ENCODE data around the gene PDCD2L.
"Not testable (repeated sequence)": the region's sequence is repeated elsewhere in the genome, so short reads cannot be mapped to it uniquely, and the experiment has no call there.

The PDCD2L gene

DNA sequence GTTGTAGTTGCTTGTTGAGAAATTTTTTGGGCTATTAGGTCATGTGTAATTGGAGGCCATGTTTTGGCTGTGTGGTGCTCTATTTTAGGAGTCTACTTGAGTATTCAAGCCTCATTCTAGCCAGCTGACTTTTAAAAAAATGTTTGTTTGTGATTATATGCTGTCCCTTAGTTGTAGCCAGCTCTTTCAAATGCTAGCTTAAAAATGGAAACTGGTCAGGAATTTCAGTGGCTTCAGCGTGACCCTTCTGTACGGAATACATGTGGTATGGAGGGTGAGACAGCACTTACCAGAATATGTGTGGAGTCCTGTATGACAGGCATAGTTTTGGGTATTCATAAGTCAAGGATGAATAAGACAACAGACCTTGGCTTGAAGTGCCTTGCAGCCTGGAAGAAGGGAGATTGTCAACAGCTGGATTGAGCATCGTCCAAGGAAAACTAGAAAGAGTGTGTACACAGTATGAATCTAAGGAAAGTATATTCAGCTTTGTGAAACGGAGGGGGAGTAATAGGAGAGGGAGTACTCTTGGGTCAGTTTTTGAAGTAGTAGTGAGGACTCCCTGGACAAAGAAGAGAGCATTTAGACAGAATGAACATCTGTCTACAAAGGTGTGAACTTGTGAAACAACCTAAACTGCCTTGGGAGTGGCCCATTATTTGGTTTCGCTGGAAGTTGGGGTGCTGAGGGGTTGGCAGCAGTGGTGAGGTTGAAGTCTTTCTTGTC is 57.3 kb downstream of the PDCD2L start:
- H3K27me3 ChIP-seq (replicated peaks in 2 of 5; ENCODE audit: control insufficient read depth in 4 of 5, insufficient read depth in 5 of 5, low read length in 4 of 5) = no peaks in the 10 kb centered on the region
- ChIA-PET CTCF (no interaction called here), POLR2A (no interaction called here)
- H3K9me3 ChIP-seq (ENCODE audit: control extremely low read depth in 1 of 5, control insufficient read depth in 4 of 5, insufficient read depth in 2 of 5, low read depth in 1 of 5, low read length in 4 of 5) = no peaks in the 10 kb centered on the region
- peaks cover 40 to 85% (median 66%) of the 10 kb centered on the region in 4 experiments for H3K36me3 ChIP-seq (ENCODE audit: control insufficient read depth in 4 of 4, insufficient read depth in 4 of 4, low read length in 3 of 4)
- WGBS (ENCODE audit: insufficient coverage) = 100% methylated on average over 4 of the region's 5 CpGs
- no peak for DNase-seq
- H3K4me1 ChIP-seq (ENCODE audit: control extremely low read depth in 1 of 4, control insufficient read depth in 4 of 4, insufficient read depth in 4 of 4, low read length in 3 of 4) = no peaks in the 10 kb centered on the region
- H3K4me3 ChIP-seq (ENCODE audit: control insufficient read depth in 1 of 7, extremely low read depth in 1 of 7, insufficient read depth in 4 of 7, low read depth in 2 of 7, low read length in 6 of 7) = no peak overlapping the region
- no peak overlapping the region for H3K27ac ChIP-seq (ENCODE audit: insufficient read depth in 1 of 2, low read depth in 1 of 2, low read length in 2 of 2, poor library complexity in 1 of 2, severe bottlenecking in 2 of 2)

DNA sequence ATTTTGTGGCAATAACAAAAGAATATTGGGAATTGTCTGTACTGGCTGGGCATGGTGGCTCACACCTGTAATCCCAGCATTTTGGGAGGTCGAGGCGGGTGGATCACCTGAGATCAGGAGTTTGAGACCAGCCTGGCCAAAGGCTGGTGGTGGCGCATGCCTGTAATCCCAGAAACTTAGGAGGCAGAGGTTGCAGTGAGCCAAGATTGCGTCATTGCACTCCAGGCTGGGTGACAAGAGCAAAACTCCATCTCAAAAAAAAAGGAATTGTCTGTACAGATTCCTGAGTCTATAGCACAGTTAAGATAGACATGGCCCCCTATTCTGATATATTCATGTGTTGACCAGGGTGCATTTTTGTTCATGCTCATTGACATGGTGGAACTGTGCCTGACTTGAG is 60.6 kb downstream of the PDCD2L start:
- peaks cover 33 to 93% (median 76%) of the 10 kb centered on the region in 4 experiments for H3K36me3 ChIP-seq (ENCODE audit: control insufficient read depth in 4 of 4, insufficient read depth in 4 of 4, low read length in 3 of 4)
- WGBS (ENCODE audit: insufficient coverage) = 100% methylated on average over 4 of the region's 4 CpGs
- CTCF ChIA-PET = interaction anchor here (0.9 kb wide), 1 partner anchor 17 kb away, joined by 3 read pairs; the partner anchor contains the start of gene WTIP

DNA sequence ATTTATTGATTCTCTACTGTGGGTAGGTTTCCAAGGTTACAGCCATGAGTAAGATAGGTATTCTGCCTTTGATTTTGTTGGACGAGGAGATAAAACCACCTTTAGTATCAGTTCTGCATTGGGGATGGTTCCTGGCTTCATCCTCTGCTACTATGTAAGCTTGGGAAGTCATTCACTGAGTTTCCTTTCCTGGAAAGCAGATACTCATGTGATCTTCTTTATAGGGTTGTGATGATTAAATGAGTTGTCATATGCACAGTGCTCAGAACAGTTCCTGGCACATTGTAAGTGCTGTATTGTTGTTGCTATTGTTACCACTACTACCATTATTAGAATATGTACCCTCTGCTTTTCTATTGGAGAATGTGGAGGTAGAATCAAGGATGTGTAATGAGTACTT is 64.2 kb downstream of the PDCD2L start:
- H3K36me3 ChIP-seq (ENCODE audit: control insufficient read depth in 4 of 4, insufficient read depth in 4 of 4, low read length in 3 of 4) = peaks cover 29 to 87% (median 63%) of the 10 kb centered on the region in 4 experiments
- CTCF ChIA-PET = no interaction called here
- H3K4me3 ChIP-seq (ENCODE audit: control insufficient read depth in 1 of 7, extremely low read depth in 1 of 7, insufficient read depth in 4 of 7, low read depth in 2 of 7, low read length in 6 of 7) = no peak overlapping the region
- H3K27ac ChIP-seq (ENCODE audit: insufficient read depth in 1 of 2, low read depth in 1 of 2, low read length in 2 of 2, poor library complexity in 1 of 2, severe bottlenecking in 2 of 2) = no peak overlapping the region
- no peak for DNase-seq
- no peaks in the 10 kb centered on the region for H3K9me3 ChIP-seq (ENCODE audit: control extremely low read depth in 1 of 5, control insufficient read depth in 4 of 5, insufficient read depth in 2 of 5, low read depth in 1 of 5, low read length in 4 of 5)
- no peaks in the 10 kb centered on the region for H3K27me3 ChIP-seq (replicated peaks in 2 of 5; ENCODE audit: control insufficient read depth in 4 of 5, insufficient read depth in 5 of 5, low read length in 4 of 5)
- no CpG with 5 or more reads among the region's 1 CpG for WGBS (ENCODE audit: insufficient coverage)
- POLR2A ChIA-PET = no interaction called here
- no peaks in the 10 kb centered on the region for H3K4me1 ChIP-seq (ENCODE audit: control extremely low read depth in 1 of 4, control insufficient read depth in 4 of 4, insufficient read depth in 4 of 4, low read length in 3 of 4)

More for the DNA sequence above, 60.6 kb downstream of the PDCD2L start:
- H3K4me1 ChIP-seq (ENCODE audit: control extremely low read depth in 1 of 4, control insufficient read depth in 4 of 4, insufficient read depth in 4 of 4, low read length in 3 of 4); DNase-seq; H3K9me3 ChIP-seq (ENCODE audit: control extremely low read depth in 1 of 5, control insufficient read depth in 4 of 5, insufficient read depth in 2 of 5, low read depth in 1 of 5, low read length in 4 of 5); H3K27me3 ChIP-seq (replicated peaks in 2 of 5; ENCODE audit: control insufficient read depth in 4 of 5, insufficient read depth in 5 of 5, low read length in 4 of 5); POLR2A ChIA-PET; H3K4me3 ChIP-seq (ENCODE audit: control insufficient read depth in 1 of 7, extremely low read depth in 1 of 7, insufficient read depth in 4 of 7, low read depth in 2 of 7, low read length in 6 of 7); H3K27ac ChIP-seq (ENCODE audit: insufficient read depth in 1 of 2, low read depth in 1 of 2, low read length in 2 of 2, poor library complexity in 1 of 2, severe bottlenecking in 2 of 2): not testable (repeated sequence)

DNA sequence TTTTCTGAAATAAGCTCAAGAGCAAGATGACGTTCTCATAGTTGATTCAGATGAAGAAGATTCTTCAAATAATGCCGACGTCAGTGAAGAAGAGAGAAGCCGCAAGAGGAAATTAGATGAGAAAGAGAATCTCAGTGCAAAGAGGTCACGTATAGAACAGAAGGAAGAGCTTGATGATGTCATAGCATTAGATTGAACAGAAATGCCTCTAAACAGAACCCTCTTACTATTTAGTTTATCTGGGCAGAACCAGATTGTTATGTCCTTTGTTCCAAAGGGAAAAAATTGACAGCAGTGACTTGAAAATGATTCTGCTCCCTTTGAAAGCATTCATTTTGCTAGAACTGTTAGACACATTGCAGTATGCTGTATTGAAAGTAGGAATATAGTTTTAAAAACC is 64.8 kb downstream of the PDCD2L start:
- CTCF ChIA-PET; H3K9me3 ChIP-seq (ENCODE audit: control extremely low read depth in 1 of 5, control insufficient read depth in 4 of 5, insufficient read depth in 2 of 5, low read depth in 1 of 5, low read length in 4 of 5); H3K4me3 ChIP-seq (ENCODE audit: control insufficient read depth in 1 of 7, extremely low read depth in 1 of 7, insufficient read depth in 4 of 7, low read depth in 2 of 7, low read length in 6 of 7); DNase-seq; H3K4me1 ChIP-seq (ENCODE audit: control extremely low read depth in 1 of 4, control insufficient read depth in 4 of 4, insufficient read depth in 4 of 4, low read length in 3 of 4); POLR2A ChIA-PET; H3K27me3 ChIP-seq (replicated peaks in 2 of 5; ENCODE audit: control insufficient read depth in 4 of 5, insufficient read depth in 5 of 5, low read length in 4 of 5); H3K27ac ChIP-seq (ENCODE audit: insufficient read depth in 1 of 2, low read depth in 1 of 2, low read length in 2 of 2, poor library complexity in 1 of 2, severe bottlenecking in 2 of 2): not testable (repeated sequence)
- WGBS (ENCODE audit: insufficient coverage) = no CpG with 5 or more reads among the region's 5 CpGs
- peaks cover 27 to 82% (median 61%) of the 10 kb centered on the region in 4 experiments for H3K36me3 ChIP-seq (ENCODE audit: control insufficient read depth in 4 of 4, insufficient read depth in 4 of 4, low read length in 3 of 4)

DNA sequence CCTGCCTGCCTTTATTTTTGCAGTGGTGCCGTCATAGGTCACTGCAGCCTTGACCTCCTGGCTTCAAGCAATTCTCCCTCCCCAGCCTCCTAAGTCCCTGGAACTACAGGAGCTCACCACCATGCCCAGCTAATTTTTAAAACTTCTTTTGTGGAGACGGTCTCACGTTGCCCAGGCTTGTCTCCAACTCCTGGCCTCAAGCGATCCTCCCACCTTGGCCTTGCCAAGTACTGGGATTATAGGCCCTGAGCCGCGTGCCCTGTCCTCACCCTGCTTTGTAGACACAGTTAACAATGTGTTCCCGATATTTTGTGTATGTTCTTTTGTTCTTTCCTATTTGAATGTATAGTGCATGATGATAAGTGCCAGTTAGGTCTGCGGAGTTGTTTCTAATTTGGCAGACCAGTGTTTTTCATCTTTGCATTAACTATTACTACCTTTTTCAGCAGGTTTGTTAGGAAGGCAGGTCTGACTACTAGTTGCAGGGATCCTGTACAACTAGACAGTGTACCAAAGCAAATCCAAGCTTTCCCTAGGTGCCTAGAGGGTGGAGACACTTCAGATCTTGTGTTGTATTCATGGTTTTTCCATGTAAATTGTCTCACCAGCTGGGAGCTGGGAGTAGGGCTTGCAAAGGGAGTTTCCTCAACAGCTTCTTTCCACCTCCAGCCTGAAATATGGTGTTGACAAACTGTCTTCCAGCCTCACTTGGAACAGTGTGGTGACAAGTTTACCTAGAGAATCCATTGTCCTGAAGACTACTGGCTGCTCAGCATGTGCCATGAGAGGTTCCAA is 67.9 kb downstream of the PDCD2L start:
- ChIA-PET CTCF (interaction anchor here (0.8 to 1.0 kb wide), 2 partner anchors 15 to 112 kb away, joined by 4 read pairs; no protein-coding TSS in a partner anchor), POLR2A (no interaction called here)
- no peak for DNase-seq
- Histone ChIP-seq H3K36me3 (ENCODE audit: control insufficient read depth in 4 of 4, insufficient read depth in 4 of 4, low read length in 3 of 4) (peaks cover 19 to 57% (median 38%) of the 10 kb centered on the region in 4 experiments), H3K4me1 (ENCODE audit: control extremely low read depth in 1 of 4, control insufficient read depth in 4 of 4, insufficient read depth in 4 of 4, low read length in 3 of 4) (no peaks in the 10 kb centered on the region), H3K27ac (ENCODE audit: insufficient read depth in 1 of 2, low read depth in 1 of 2, low read length in 2 of 2, poor library complexity in 1 of 2, severe bottlenecking in 2 of 2) (no peak overlapping the region), H3K27me3 (replicated peaks in 2 of 5; ENCODE audit: control insufficient read depth in 4 of 5, insufficient read depth in 5 of 5, low read length in 4 of 5) (no peaks in the 10 kb centered on the region), H3K4me3 (ENCODE audit: control insufficient read depth in 1 of 7, extremely low read depth in 1 of 7, insufficient read depth in 4 of 7, low read depth in 2 of 7, low read length in 6 of 7) (no peak overlapping the region), H3K9me3 (ENCODE audit: control extremely low read depth in 1 of 5, control insufficient read depth in 4 of 5, insufficient read depth in 2 of 5, low read depth in 1 of 5, low read length in 4 of 5) (no peaks in the 10 kb centered on the region)
- WGBS (ENCODE audit: insufficient coverage) = 98% methylated on average over 6 of the region's 8 CpGs

DNA sequence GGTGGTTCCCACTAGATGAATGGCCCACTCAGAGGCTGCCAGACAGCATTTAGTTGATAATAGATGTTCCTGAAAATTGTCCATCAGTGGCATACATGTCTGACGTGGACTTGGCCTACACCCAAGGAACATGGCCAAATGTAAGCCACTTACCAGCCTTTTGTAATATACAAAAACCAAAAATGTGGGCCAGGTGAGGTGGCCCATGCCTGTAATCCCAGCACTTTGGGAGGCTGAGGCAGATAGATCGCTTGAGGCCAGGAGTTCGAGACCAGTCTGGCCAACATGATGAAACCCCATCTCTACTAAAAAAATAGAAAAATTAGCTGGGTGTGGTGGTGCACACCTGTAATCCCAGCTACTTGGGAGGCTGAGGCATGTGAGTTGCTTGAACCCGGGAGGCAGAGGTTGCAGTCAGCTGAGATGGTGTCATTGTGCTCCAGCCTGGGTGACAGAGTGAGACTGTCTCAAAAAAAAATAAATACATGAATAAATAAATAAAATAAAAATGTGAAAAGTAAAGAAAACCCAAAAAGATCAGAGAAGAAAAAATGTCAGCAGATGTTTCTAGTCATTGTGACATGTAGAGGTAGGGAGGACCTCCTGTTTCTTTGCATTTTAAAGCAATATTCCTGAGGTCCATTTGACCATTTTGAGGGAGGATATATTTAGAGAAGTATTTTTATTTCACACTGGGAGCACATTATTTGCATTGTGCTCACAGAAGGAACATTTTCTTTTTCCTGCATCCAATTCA is 70.2 kb downstream of the PDCD2L start:
- Histone ChIP-seq H3K27me3 (replicated peaks in 2 of 5; ENCODE audit: control insufficient read depth in 4 of 5, insufficient read depth in 5 of 5, low read length in 4 of 5) (peaks cover 0 to 16% (median 5%) of the 10 kb centered on the region in 5 experiments), H3K27ac (ENCODE audit: insufficient read depth in 1 of 2, low read depth in 1 of 2, low read length in 2 of 2, poor library complexity in 1 of 2, severe bottlenecking in 2 of 2) (no peak overlapping the region), H3K4me1 (ENCODE audit: control extremely low read depth in 1 of 4, control insufficient read depth in 4 of 4, insufficient read depth in 4 of 4, low read length in 3 of 4) (no peaks in the 10 kb centered on the region), H3K36me3 (ENCODE audit: control insufficient read depth in 4 of 4, insufficient read depth in 4 of 4, low read length in 3 of 4) (peaks cover 7 to 37% (median 24%) of the 10 kb centered on the region in 4 experiments), H3K9me3 (ENCODE audit: control extremely low read depth in 1 of 5, control insufficient read depth in 4 of 5, insufficient read depth in 2 of 5, low read depth in 1 of 5, low read length in 4 of 5) (peaks cover 0 to 3% (median 0%) of the 10 kb centered on the region in 5 experiments), H3K4me3 (ENCODE audit: control insufficient read depth in 1 of 7, extremely low read depth in 1 of 7, insufficient read depth in 4 of 7, low read depth in 2 of 7, low read length in 6 of 7) (no peak overlapping the region)
- ChIA-PET CTCF (interaction anchor here (1.3 kb wide), 1 partner anchor 32 kb away, joined by 3 read pairs; no protein-coding TSS in a partner anchor), POLR2A (no interaction called here)
- WGBS (ENCODE audit: insufficient coverage) = 50% methylated on average over 1 of the region's 4 CpGs
- no peak for DNase-seq
